SK-N-SH (cell line): ENCODE results near the gene MTF1. TPM values are rescaled to one million over a fixed set of nuclear protein-coding genes. Genes with fewer than 3 reads are reported as not detected.
A peak's percentile ranks its signal among the peaks of the same experiment; 100 is the strongest.

Experiments used
- CTCF ChIA-PET: fragments of 300-600, 350-600 bp; formaldehyde crosslinking; extraction: SDS; loops from one replicate; lab custom pipeline; 2021; lab: Yijun Ruan, JAX
- POLR2A ChIA-PET: fragments of 350-600 bp; sonication (Branson Sonifier 250); formaldehyde crosslinking; extraction: SDS; loops from one replicate; lab custom pipeline; 2020; ENCODE audit warnings: antibody characterized with exemption, inconsistent platforms; lab: Yijun Ruan, JAX
- DNase-seq: peaks from one replicate; pipeline ENCODE4 v3.0.0; 2012
- H2AFZ ChIP-seq: fragments of 200-600 bp; sonication (generic); 2 replicates; pipeline ENCODE4 v1.8.1; 2016; ENCODE audit warnings: antibody characterized with exemption, mild to moderate bottlenecking, low read depth
- H3F3A ChIP-seq: fragments of 200-600 bp; sonication (generic); replicated peaks from 2 replicates; pipeline ENCODE3; 2016; ENCODE audit warnings: antibody characterized with exemption, mild to moderate bottlenecking; ENCODE audit not compliant: insufficient read depth
- H3K27ac ChIP-seq, 2 experiments: fragments of 200-500 bp in 1 of 2; fragments of 200-600 bp in 1 of 2; sonication (Bioruptor generic) in 1 of 2; sonication (generic), shearing (Covaris generic) in 1 of 2; 2 replicates each; pipeline versions ENCODE4 v1.5.1 to v1.6.1; 2014 to 2016; ENCODE audit warnings: low read depth in 2 of 2, inconsistent platforms in 1 of 2, low read length in 1 of 2, mild to moderate bottlenecking in 1 of 2, mixed read lengths in 1 of 2
- H3K27me3 ChIP-seq: fragments of 200-600 bp; sonication (generic), shearing (Covaris generic); 2 replicates; pipeline ENCODE4 v1.6.1; 2016; ENCODE audit warnings: mixed run types; ENCODE audit not compliant: insufficient read depth
- H3K36me3 ChIP-seq, 2 experiments: fragments of 200-500 bp in 1 of 2; fragments of 200-600 bp in 1 of 2; sonication (Bioruptor generic) in 1 of 2; sonication (generic) in 1 of 2; replicated peaks in 1 of 2; 2 replicates each; pipeline versions ENCODE3 to v1.5.1; 2014 to 2016; ENCODE audit warnings: low read length in 1 of 2, mild to moderate bottlenecking in 1 of 2; ENCODE audit not compliant: insufficient read depth in 2 of 2, control insufficient read depth in 1 of 2
- H3K4me1 ChIP-seq, 2 experiments: fragments of 200-500 bp in 1 of 2; fragments of 200-600 bp in 1 of 2; sonication (Bioruptor generic) in 1 of 2; sonication (generic), shearing (Covaris generic) in 1 of 2; 2 replicates each; pipeline versions ENCODE4 v1.5.1 to v1.6.1; 2014 to 2016; ENCODE audit warnings: low read depth in 1 of 2, low read length in 1 of 2, mixed run types in 1 of 2; ENCODE audit not compliant: insufficient read depth in 2 of 2, control insufficient read depth in 1 of 2
- H3K4me2 ChIP-seq: fragments of 200-600 bp; sonication (generic), shearing (Covaris generic); 2 replicates; pipeline ENCODE4 v1.6.1; 2017; ENCODE audit warnings: mixed run types
- H3K4me3 ChIP-seq, 2 experiments: fragments of 200-500 bp in 1 of 2; fragments of 200-600 bp in 1 of 2; sonication (Bioruptor generic) in 1 of 2; sonication (generic), shearing (Covaris generic) in 1 of 2; 2 replicates each; pipeline versions ENCODE4 v1.5.1 to v1.8.1; 2014 to 2016; ENCODE audit warnings: low read depth in 2 of 2, inconsistent platforms in 1 of 2, low read length in 1 of 2, mild to moderate bottlenecking in 1 of 2, mixed read lengths in 1 of 2, moderate library complexity in 1 of 2
- H3K79me2 ChIP-seq: fragments of 200-600 bp; sonication (generic); 2 replicates; pipeline ENCODE4 v1.8.1; 2017; ENCODE audit warnings: mild to moderate bottlenecking; ENCODE audit not compliant: insufficient read depth
- H3K9ac ChIP-seq: fragments of 200-600 bp; sonication (generic); 2 replicates; pipeline ENCODE4 v1.6.1; 2017; ENCODE audit warnings: mixed run types
- H3K9me2 ChIP-seq: fragments of 200-600 bp; sonication (generic); 2 replicates; pipeline ENCODE4 v1.6.1; 2017; ENCODE audit warnings: mixed run types
- H3K9me3 ChIP-seq: fragments of 200-600 bp; sonication (generic); 2 replicates; pipeline ENCODE4 v1.6.1; 2017; ENCODE audit warnings: mixed run types, mild to moderate bottlenecking, moderate library complexity
- H4K20me1 ChIP-seq: fragments of 200-600 bp; sonication (generic); 2 replicates; pipeline ENCODE4 v1.6.1; 2017; ENCODE audit warnings: mild to moderate bottlenecking, mixed run types; ENCODE audit not compliant: insufficient read depth
- EZH2phosphoT487 ChIP-seq: fragments of 200-600 bp; sonication (generic); IDR thresholded peaks from 2 replicates; pipeline ENCODE4 v1.6.1; 2017; ENCODE audit warnings: low read depth, mixed run types, mild to moderate bottlenecking, antibody characterized with exemption, moderate library complexity, borderline replicate concordance
- FOXM1 ChIP-seq: IDR thresholded peaks from 2 replicates; pipeline ENCODE4 v1.4.0; 2012; ENCODE audit warnings: low read depth, mild to moderate bottlenecking
- MAX ChIP-seq: IDR thresholded peaks from 2 replicates; pipeline ENCODE4 v1.4.0; 2012; ENCODE audit warnings: low read depth
- MEF2A ChIP-seq: IDR thresholded peaks from 2 replicates; pipeline ENCODE4 v1.4.0; 2012; ENCODE audit warnings: low read depth, borderline replicate concordance
- NFIC ChIP-seq: IDR thresholded peaks from 2 replicates; pipeline ENCODE4 v1.4.0; 2012; ENCODE audit warnings: borderline replicate concordance
- PBX3 ChIP-seq: IDR thresholded peaks from 2 replicates; pipeline ENCODE4; 2012
- REST ChIP-seq: IDR thresholded peaks from 2 replicates; pipeline ENCODE4 v1.6.1; 2012; ENCODE audit warnings: mild to moderate bottlenecking, low read depth, low read length, moderate library complexity
- TCF12 ChIP-seq: IDR thresholded peaks from 2 replicates; pipeline ENCODE4 v1.4.0; 2012
- USF1 ChIP-seq: IDR thresholded peaks from 2 replicates; pipeline ENCODE4 v1.4.0; 2012; ENCODE audit warnings: low read depth, borderline replicate concordance
- USF2 ChIP-seq: fragments of 150-350 bp; IDR thresholded peaks from 2 replicates; pipeline ENCODE4 v1.6.1; 2017; ENCODE audit warnings: antibody characterized with exemption, low read length, low read depth, borderline replicate concordance
- YY1 ChIP-seq: IDR thresholded peaks from 2 replicates; pipeline ENCODE4 v1.4.0; 2012; ENCODE audit warnings: low read depth, mild to moderate bottlenecking
- WGBS: methylation state at CpG from one replicate; pipeline ENCODE4 v1.1.6; 2017; ENCODE audit warnings: low lambda C conversion rate; 5-methylcytosine and 5-hydroxymethylcytosine counted together
- polyA plus RNA-seq, 3 experiments: library from polyadenylated mRNA; depleted of rRNA; stranded (reverse); fragments of >200 nt; gene quantifications; 2 replicates each; pipeline ENCODE4 v1.2.3, GENCODE V29; 2012

The MTF1 gene
- polyA plus RNA-seq, 1 of the 3 experiments (the other 2 are of a cell fraction), result 5.0 TPM

- POLR2A ChIA-PET, result interaction anchor here (0.7 to 2.4 kb wide), 7 partner anchors 8 to 294 kb away, joined by 3 to 29 read pairs (median 3); partner anchors contain the start of genes C1orf122 and YRDC
- Histone ChIP-seq H3K4me1 (peaks cover 9 to 10% of the 10 kb centered on the region in 2 experiments; a peak in 3 of 4 replicates), H3K27ac (peak overlapping the region; percentile 88 to 92), H3K4me2 (peak overlapping the region; percentile 95), H3F3A (peaks cover 18% of the 10 kb centered on the region), H3K9ac (peak overlapping the region; percentile 89), H3K9me2 (no peaks in the 10 kb centered on the region), H4K20me1 (0 out of 2 replicates have a peak, but pooled peaks cover 11% of the 10 kb centered on the region), H3K9me3 (no peaks in the 10 kb centered on the region), H3K4me3 (peak overlapping the region; percentile 91 to 95), H3K27me3 (no peaks in the 10 kb centered on the region)
- 3% methylated on average over 18 of the region's 21 CpGs for whole genome bisulfite sequencing
- CTCF ChIA-PET, result interaction anchor here (0.6 to 3.4 kb wide), 26 partner anchors 8 to 1308 kb away, joined by 3 to 26 read pairs (median 5); partner anchors contain the start of genes C1orf122, MEAF6 and YRDC
- no peak for DNase-seq
- TF ChIP-seq FOXM1, result no peak
- TF ChIP-seq MEF2A, result no peak
- TF ChIP-seq TCF12, result no peak
- TF ChIP-seq EZH2phosphoT487, result no peak
- no peak for TF ChIP-seq PBX3
- no peak for TF ChIP-seq YY1
- TF ChIP-seq REST, result no peak
- no peak for TF ChIP-seq MAX
- no peak for TF ChIP-seq USF2
- no peak for TF ChIP-seq USF1
- no peak for TF ChIP-seq NFIC
- TF ChIP-seq, all 33 proteins: peak for 0
- Histone ChIP-seq H2AFZ (peak overlapping the region; percentile 30; the same call in 1 of the 2 replicates), H3K36me3 (peaks cover 21 to 34% of the 10 kb centered on the region in 2 experiments), H3K79me2 (peaks cover 54% of the 10 kb centered on the region)
Observed at GRCh38 chr1:37858931-37859506, 373 bp downstream of the MTF1 start.
